ENCODE measurements around the gene CMBL.

GRCh38 chr5:10262121-10262774, 45.5 kb downstream of the CMBL start:
- TF ChIP-seq CTCF (IDR thresholded peaks at IDR 0.05 in 8 of 11, conservative IDR thresholded peaks at IDR 0.05 in 3 of 11) (no peak), POLR2A (IDR thresholded peaks at IDR 0.05) (no peak), POLR2AphosphoS5 (IDR thresholded peaks at IDR 0.05) (no peak)

Measured in spleen (tissue), 7 donors.